Testis (tissue), 3 donors: ENCODE measurements around the gene WNT3. TPM values are rescaled to one million over a fixed set of nuclear protein-coding genes. Genes with fewer than 3 reads are reported as not detected.
"Not testable (repeated sequence)": the region's sequence is repeated elsewhere in the genome, so short reads cannot be mapped to it uniquely, and the experiment has no call there.

Source experiments
- DNase-seq: peaks from one replicate; pipeline ENCODE4 v3.0.0-alpha.2; 2019
- H3K27ac ChIP-seq, 2 donors: fragments of 200-600 bp; sonication (generic); one replicate each; pipeline ENCODE4 v1.5.1; 2019
- H3K27me3 ChIP-seq: fragments of 200-600 bp; sonication (generic); one replicate; pipeline ENCODE4 v1.5.1; 2019
- H3K36me3 ChIP-seq: fragments of 200-600 bp; sonication (generic); one replicate; pipeline ENCODE4 v1.5.1; 2017; ENCODE audit warnings: low read depth; ENCODE audit errors: missing control alignments
- H3K4me1 ChIP-seq: fragments of 200-600 bp; sonication (generic); one replicate; pipeline ENCODE4 v1.5.1; 2019
- H3K4me3 ChIP-seq, 2 donors: fragments of 200-600 bp; sonication (generic); one replicate each; pipeline ENCODE4 v1.5.1; 2017 to 2019
- H3K9me3 ChIP-seq: fragments of 200-600 bp; sonication (generic); one replicate; pipeline ENCODE4 v1.5.1; 2017
- POLR2A ChIP-seq: fragments of 450-650 bp; IDR thresholded peaks from one replicate; pipeline ENCODE4 v1.6.1; 2017; ENCODE audit warnings: antibody characterized with exemption, mild to moderate bottlenecking, moderate library complexity
- WGBS, 2 donors: methylation state at CpG; one replicate each; pipeline ENCODE4 v1.1.5; 2018; 5-methylcytosine and 5-hydroxymethylcytosine counted together
- intact Hi-C: fragments of 100-400 bp; cut with DNase I; formaldehyde crosslinking; loops from one replicate; pipeline ENCODE4 v1.15.1; 2023; ENCODE audit warnings: low total_unique reads
- polyA plus RNA-seq: library from polyadenylated mRNA; stranded (reverse); fragments of 350-450 nt; fragmentation: Illumina TruSeq; extraction: RNeasy Lipid Tissue Mini Kit (QIAGEN cat#74804); gene quantifications from one replicate; pipeline ENCODE4 v1.2.3, GENCODE V29; 2014; ENCODE audit warnings: low read depth, low replicate concordance; ENCODE audit not compliant: insufficient read depth
- total RNA-seq, 2 donors: library from RNA; depleted of rRNA; stranded (reverse); fragments of >200 nt; gene quantifications; one replicate each; pipeline ENCODE4 v1.2.3, GENCODE V29; 2016
- TF ChIP-seq, protein P1 (sequence below), 3 experiments: fragments of 450-650 bp in 2 of 3; fragments of 200-600 bp in 1 of 3; sonication (generic) in 1 of 3; IDR thresholded peaks; one replicate each; pipeline ENCODE4 v1.5.1; 2016 to 2019; ENCODE audit warnings: antibody characterized with exemption in 3 of 3, mild to moderate bottlenecking in 2 of 3, moderate library complexity in 1 of 3

Gene WNT3
- total and polyA plus RNA-seq, 3 donors from 2014 or later, result 6.4 to 9.8 (median 7.7) TPM

- TF ChIP-seq, protein P1, sequence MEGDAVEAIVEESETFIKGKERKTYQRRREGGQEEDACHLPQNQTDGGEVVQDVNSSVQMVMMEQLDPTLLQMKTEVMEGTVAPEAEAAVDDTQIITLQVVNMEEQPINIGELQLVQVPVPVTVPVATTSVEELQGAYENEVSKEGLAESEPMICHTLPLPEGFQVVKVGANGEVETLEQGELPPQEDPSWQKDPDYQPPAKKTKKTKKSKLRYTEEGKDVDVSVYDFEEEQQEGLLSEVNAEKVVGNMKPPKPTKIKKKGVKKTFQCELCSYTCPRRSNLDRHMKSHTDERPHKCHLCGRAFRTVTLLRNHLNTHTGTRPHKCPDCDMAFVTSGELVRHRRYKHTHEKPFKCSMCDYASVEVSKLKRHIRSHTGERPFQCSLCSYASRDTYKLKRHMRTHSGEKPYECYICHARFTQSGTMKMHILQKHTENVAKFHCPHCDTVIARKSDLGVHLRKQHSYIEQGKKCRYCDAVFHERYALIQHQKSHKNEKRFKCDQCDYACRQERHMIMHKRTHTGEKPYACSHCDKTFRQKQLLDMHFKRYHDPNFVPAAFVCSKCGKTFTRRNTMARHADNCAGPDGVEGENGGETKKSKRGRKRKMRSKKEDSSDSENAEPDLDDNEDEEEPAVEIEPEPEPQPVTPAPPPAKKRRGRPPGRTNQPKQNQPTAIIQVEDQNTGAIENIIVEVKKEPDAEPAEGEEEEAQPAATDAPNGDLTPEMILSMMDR (IDR thresholded peaks at IDR 0.05), result no peak
- no peak for TF ChIP-seq POLR2A
- Histone ChIP-seq H3K4me3 (no peak overlapping the region), H3K36me3 (no peaks in the 10 kb centered on the region), H3K27ac (no peak overlapping the region), H3K4me1 (no peaks in the 10 kb centered on the region), H3K9me3 (no peaks in the 10 kb centered on the region), H3K27me3 (no peaks in the 10 kb centered on the region)
- intact Hi-C loops, result no loop called here
- 89 to 98% methylated on average over 5 of the region's 5 CpGs for WGBS, 2 donors
- DNase-seq, result no peak
Measured at GRCh38 chr17:46758614-46759013, 59.9 kb downstream of the WNT3 start.

- H3K4me1 ChIP-seq, intact Hi-C loops, H3K27me3 ChIP-seq, H3K4me3 ChIP-seq, H3K9me3 ChIP-seq, H3K36me3 ChIP-seq, H3K27ac ChIP-seq, DNase-seq: not testable (repeated sequence)
- WGBS, 2 donors, result 89 to 93% methylated on average over 4 of the region's 4 CpGs
Measured at GRCh38 chr17:46757588-46757987, 60.9 kb downstream of the WNT3 start.

GRCh38 chr17:46756861-46757260 is 61.6 kb downstream of the WNT3 start:
- no peaks in the 10 kb centered on the region for H3K9me3 ChIP-seq
- no peaks in the 10 kb centered on the region for H3K36me3 ChIP-seq
- no peak overlapping the region for H3K27ac ChIP-seq
- WGBS, 2 donors, result 89 to 92% methylated on average over 2 of the region's 2 CpGs
- DNase-seq, result no peak
- TF ChIP-seq POLR2A, result no peak
- TF ChIP-seq, protein P1 (IDR thresholded peaks at IDR 0.05), result no peak
- H3K4me1 ChIP-seq, result no peaks in the 10 kb centered on the region
- intact Hi-C loops, result no loop called here
- H3K4me3 ChIP-seq, result no peak overlapping the region
- no peaks in the 10 kb centered on the region for H3K27me3 ChIP-seq

DNA sequence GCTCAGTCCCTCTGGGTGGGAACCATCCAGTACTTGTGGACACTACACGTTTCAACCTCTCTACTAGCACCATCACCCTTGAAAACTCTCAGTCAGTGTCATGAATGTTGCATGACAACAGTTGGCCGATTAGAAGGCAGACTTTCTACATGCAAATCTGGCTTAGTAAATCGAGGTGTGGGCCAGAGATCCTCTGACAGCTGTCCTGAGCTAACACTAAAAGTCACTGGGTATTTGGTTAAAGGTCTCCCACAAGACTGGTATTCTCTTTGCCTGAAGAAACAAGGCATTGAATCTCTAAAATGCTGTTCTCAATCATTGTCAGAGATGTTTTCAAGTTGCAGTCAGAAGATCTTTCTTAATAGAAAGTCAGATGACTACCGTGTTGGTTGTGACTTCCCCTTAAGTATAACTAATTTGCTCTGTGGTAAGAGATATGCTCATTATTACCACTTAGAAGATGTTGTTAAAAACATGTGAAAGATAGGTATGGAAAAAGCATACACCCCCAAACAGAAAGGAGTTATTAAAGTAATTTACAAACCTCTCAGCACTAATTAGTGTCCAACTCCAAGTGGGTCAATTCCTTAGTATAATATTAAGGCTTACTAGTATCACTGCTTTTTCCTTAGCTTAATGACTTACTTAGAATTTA is 62.3 kb downstream of the WNT3 start:
- no peak overlapping the region for H3K27ac ChIP-seq
- 85 to 97% methylated on average over 4 of the region's 4 CpGs for WGBS, 2 donors

GRCh38 chr17:46753776-46754175 is 64.7 kb downstream of the WNT3 start:
- intact Hi-C loops, result no loop called here
- H3K36me3 ChIP-seq, result no peaks in the 10 kb centered on the region

More for the DNA sequence above, 62.3 kb downstream of the WNT3 start:
- Histone ChIP-seq H3K27me3 (no peaks in the 10 kb centered on the region), H3K4me3 (no peak overlapping the region), H3K9me3 (no peaks in the 10 kb centered on the region), H3K36me3 (no peaks in the 10 kb centered on the region), H3K4me1 (no peaks in the 10 kb centered on the region)
- TF ChIP-seq, protein P1 (IDR thresholded peaks at IDR 0.05), result no peak
- no peak for TF ChIP-seq POLR2A
- intact Hi-C loops, result no loop called here
- DNase-seq, result no peak

More at GRCh38 chr17:46753776-46754175, 64.7 kb downstream of the WNT3 start:
- no peak overlapping the region for H3K27ac ChIP-seq
- TF ChIP-seq, protein P1 (IDR thresholded peaks at IDR 0.05), result no peak
- TF ChIP-seq POLR2A, result no peak
- no peak overlapping the region for H3K4me3 ChIP-seq
- DNase-seq, result no peak
- H3K9me3 ChIP-seq, result no peaks in the 10 kb centered on the region
- 87 to 93% methylated on average over 3 of the region's 3 CpGs for WGBS, 2 donors
- H3K4me1 ChIP-seq, result no peaks in the 10 kb centered on the region
- H3K27me3 ChIP-seq, result no peaks in the 10 kb centered on the region
